Prostate gland (tissue), 2 donors: ENCODE measurements around the gene TOPORS. TPM values are rescaled to one million over a fixed set of nuclear protein-coding genes. Genes with fewer than 3 reads are reported as not detected.

Experiments used
- DNase-seq: peaks from one replicate; pipeline ENCODE4 v3.0.0-alpha.2; 2019; ENCODE audit warnings: low spot score
- H3K27ac ChIP-seq, 2 donors: fragments of 200-600 bp; sonication (generic); 2 replicates each; pipeline ENCODE4 v1.5.1; 2017 to 2019
- H3K27me3 ChIP-seq: fragments of 200-600 bp; sonication (generic); replicated peaks from 2 replicates; pipeline ENCODE4 v1.5.1; 2019; ENCODE audit not compliant: insufficient read depth
- H3K36me3 ChIP-seq, 2 donors: fragments of 200-600 bp; sonication (generic); 1 replicate in 1 of 2; 2 replicates in 1 of 2; pipeline versions ENCODE4 v1.5.1 to v1.8.1; 2017 to 2019
- H3K4me1 ChIP-seq: fragments of 200-600 bp; sonication (generic); replicated peaks from 2 replicates; pipeline ENCODE4 v1.5.1; 2019
- H3K4me3 ChIP-seq, 2 donors: fragments of 200-600 bp; sonication (generic); 2 replicates each; pipeline ENCODE4 v1.5.1; 2017 to 2019
- H3K9me3 ChIP-seq: fragments of 200-600 bp; sonication (generic); 2 replicates; pipeline ENCODE4 v1.5.1; 2017
- CTCF ChIP-seq, 4 experiments: fragments of 200-600 bp in 2 of 4; fragments of 450-650 bp in 2 of 4; sonication (generic) in 2 of 4; IDR thresholded peaks; 1 replicate in 3 of 4; 2 replicates in 1 of 4; pipeline ENCODE4 v1.5.1; 2016 to 2019; ENCODE audit warnings: antibody characterized with exemption in 4 of 4, mild to moderate bottlenecking in 2 of 4, moderate library complexity in 2 of 4
- POLR2A ChIP-seq: fragments of 450-650 bp; IDR thresholded peaks from one replicate; pipeline ENCODE4 v1.6.1; 2016; ENCODE audit warnings: antibody characterized with exemption, mild to moderate bottlenecking
- POLR2AphosphoS5 ChIP-seq: sonication (generic); formaldehyde crosslinking; IDR thresholded peaks from one replicate; pipeline ENCODE4 v1.6.1; 2017; ENCODE audit warnings: antibody characterized with exemption
- whole genome bisulfite sequencing: methylation state at CpG from one replicate; pipeline ENCODE4 v1.1.5; 2018; 5-methylcytosine and 5-hydroxymethylcytosine counted together
- intact Hi-C: fragments of 100-400 bp; cut with DNase I; formaldehyde crosslinking; loops from one replicate; pipeline ENCODE4 v1.14.2; 2022
- total RNA-seq, 2 donors: library from RNA; depleted of rRNA; stranded (reverse); fragments of >200 nt; gene quantifications; one replicate each; pipeline ENCODE4 v1.1.0, GENCODE V29; 2016

TOPORS gene
- total RNA-seq, 2 donors from 2014 or later: 18.2 to 27.2 TPM

GRCh38 chr9:32590476-32590875 lies 38.1 kb upstream of the TOPORS start:
- no peaks in the 10 kb centered on the region for H3K36me3 ChIP-seq
- H3K4me3 ChIP-seq: no peak overlapping the region
- 42% methylated on average over 2 of the region's 2 CpGs for WGBS
- no peak for TF ChIP-seq POLR2A
- no peak for TF ChIP-seq CTCF (IDR thresholded peaks at IDR 0.05)
- no peak for TF ChIP-seq POLR2AphosphoS5
- H3K27me3 ChIP-seq: no peaks in the 10 kb centered on the region
- intact Hi-C loops: no loop called here
- no peak overlapping the region for H3K27ac ChIP-seq
- no peak for DNase-seq
- no peaks in the 10 kb centered on the region for H3K9me3 ChIP-seq
- no peaks in the 10 kb centered on the region for H3K4me1 ChIP-seq

- H3K9me3 ChIP-seq: no peaks in the 10 kb centered on the region
- H3K4me3 ChIP-seq: no peak overlapping the region
- DNase-seq: no peak
- no peaks in the 10 kb centered on the region for H3K27me3 ChIP-seq
- intact Hi-C loops: no loop called here
- TF ChIP-seq POLR2A (no peak), POLR2AphosphoS5 (no peak), CTCF (IDR thresholded peaks at IDR 0.05) (peak in 2 of 4 experiments; percentile 24 to 39)
- no peaks in the 10 kb centered on the region for H3K36me3 ChIP-seq
- no peaks in the 10 kb centered on the region for H3K4me1 ChIP-seq
- no peak overlapping the region for H3K27ac ChIP-seq
- 51% methylated on average over 6 of the region's 6 CpGs for WGBS
Observed at GRCh38 chr9:32589083-32589723, 36.8 kb upstream of the TOPORS start.

- no peak overlapping the region for H3K4me3 ChIP-seq
- no peak for DNase-seq
- H3K9me3 ChIP-seq: no peaks in the 10 kb centered on the region
- H3K36me3 ChIP-seq: no peaks in the 10 kb centered on the region
- TF ChIP-seq POLR2AphosphoS5 (no peak), POLR2A (no peak), CTCF (IDR thresholded peaks at IDR 0.05) (no peak)
- no peaks in the 10 kb centered on the region for H3K4me1 ChIP-seq
- intact Hi-C loops: no loop called here
- no peak overlapping the region for H3K27ac ChIP-seq
- H3K27me3 ChIP-seq: no peaks in the 10 kb centered on the region
Observed at GRCh38 chr9:32587901-32588300, 35.5 kb upstream of the TOPORS start.

- Histone ChIP-seq H3K27ac (no peak overlapping the region), H3K4me3 (no peak overlapping the region), H3K27me3 (no peaks in the 10 kb centered on the region), H3K4me1 (no peaks in the 10 kb centered on the region), H3K36me3 (no peaks in the 10 kb centered on the region), H3K9me3 (no peaks in the 10 kb centered on the region)
- WGBS: 54% methylated on average over 2 of the region's 2 CpGs
- TF ChIP-seq POLR2A (no peak), CTCF (IDR thresholded peaks at IDR 0.05) (no peak), POLR2AphosphoS5 (no peak)
- intact Hi-C loops: loop anchor here (5.0 kb wide), 1 partner anchor 383 kb away; no protein-coding TSS in a partner anchor
- DNase-seq: no peak
Observed at GRCh38 chr9:32584784-32585183, 32.4 kb upstream of the TOPORS start.

- DNase-seq: no peak
- 43% methylated on average over 3 of the region's 3 CpGs for WGBS
- intact Hi-C loops: loop anchor here (5.0 kb wide), 1 partner anchor 386 kb away; no protein-coding TSS in a partner anchor
Observed at GRCh38 chr9:32581512-32582143, 29.2 kb upstream of the TOPORS start.

More at GRCh38 chr9:32581512-32582143, 29.2 kb upstream of the TOPORS start:
- TF ChIP-seq CTCF (IDR thresholded peaks at IDR 0.05) (peak in 2 of 4 experiments; percentile 23 to 41), POLR2AphosphoS5 (no peak), POLR2A (no peak)
- Histone ChIP-seq H3K4me3 (no peak overlapping the region), H3K27ac (no peak overlapping the region), H3K9me3 (no peaks in the 10 kb centered on the region), H3K27me3 (no peaks in the 10 kb centered on the region), H3K36me3 (no peaks in the 10 kb centered on the region), H3K4me1 (no peaks in the 10 kb centered on the region)
